GM12878 (cell line): ENCODE data around the gene BRAF. TPM values are rescaled to one million over a fixed set of nuclear protein-coding genes. Genes with fewer than 3 reads are reported as not detected.

ENCODE experiments used
- ATAC-seq: fragments of 200-7000 bp; cut with Tn5 transposase; 3 replicates; pipeline ENCODE4 v1.9.1; 2020; ENCODE audit warnings: mild to moderate bottlenecking, moderate library complexity
- BruUV-seq: library from RNA; stranded (reverse); fragments of 400-500 nt; replicated peaks from 2 replicates; lab custom pipeline; 2021; lab: Mats Ljungman, UMichigan
- CTCF ChIA-PET: fragments of 300-600 bp; sonication (Branson Sonifier 250); formaldehyde crosslinking; extraction: SDS; loops from one replicate; lab custom pipeline; 2021; ENCODE audit warnings: inconsistent platforms; lab: Yijun Ruan, JAX
- POLR2A ChIA-PET: fragments of 350-600 bp; formaldehyde crosslinking; extraction: SDS; loops from one replicate; lab custom pipeline; 2021; ENCODE audit warnings: inconsistent platforms; lab: Charles Lee
- RAD21 ChIA-PET: fragments of 300-600 bp; sonication (Branson Sonifier 250); formaldehyde crosslinking; loops from one replicate; lab custom pipeline; 2023; ENCODE audit warnings: antibody characterized with exemption; ENCODE audit not compliant: unreplicated experiment; lab: Charles Lee
- SMC1A ChIA-PET: fragments of 300-600 bp; sonication (Branson Sonifier 250); formaldehyde crosslinking; loops from one replicate; lab custom pipeline; 2023; ENCODE audit not compliant: unreplicated experiment, uncharacterized antibody; lab: Charles Lee
- DNase-seq: peaks from one replicate; pipeline ENCODE4 v3.0.0-alpha.2; 2011; ENCODE audit warnings: low read depth, low spot score
- FAIRE-seq: peaks from 3 replicates; lab custom pipeline; 2011; peaks lifted over from hg19 to GRCh38; lab: Jason Lieb, UNC
- H2AFZ ChIP-seq: 2 replicates; pipeline ENCODE4 v1.6.0; 2011; ENCODE audit warnings: low read depth, low read length, control low read depth; ENCODE audit not compliant: control insufficient read depth
- H3K27ac ChIP-seq: 2 replicates; pipeline ENCODE4 v1.5.1; 2011; ENCODE audit warnings: control low read depth; ENCODE audit not compliant: control insufficient read depth, insufficient read depth
- H3K27me3 ChIP-seq, 2 experiments: replicated peaks in 1 of 2; 2 replicates each; pipeline versions ENCODE4 v1.6.0 to v1.6.1; 2011; ENCODE audit warnings: low read length in 1 of 2; ENCODE audit not compliant: control insufficient read depth in 2 of 2, insufficient read depth in 2 of 2
- H3K36me3 ChIP-seq, 2 experiments: 2 replicates each; pipeline ENCODE4 v1.5.1; 2011; ENCODE audit warnings: low read length in 1 of 2; ENCODE audit not compliant: control insufficient read depth in 2 of 2, insufficient read depth in 2 of 2
- H3K4me1 ChIP-seq: 2 replicates; pipeline ENCODE4 v1.6.1; 2011; ENCODE audit warnings: mild to moderate bottlenecking, low read length, moderate library complexity, mixed read lengths; ENCODE audit not compliant: control insufficient read depth, insufficient read depth
- H3K4me2 ChIP-seq: 2 replicates; pipeline ENCODE4 v1.6.0; 2011; ENCODE audit warnings: control low read depth; ENCODE audit not compliant: control insufficient read depth, insufficient read depth
- H3K4me3 ChIP-seq: fragments of 200-600 bp; sonication (generic); 2 replicates; pipeline ENCODE4 v1.5.1; 2016
- H3K79me2 ChIP-seq: 2 replicates; pipeline ENCODE4 v1.6.0; 2011; ENCODE audit warnings: low read length; ENCODE audit not compliant: control insufficient read depth, insufficient read depth
- H3K9ac ChIP-seq: 2 replicates; pipeline ENCODE4 v1.8.0; 2011; ENCODE audit warnings: low read length, control low read depth, mixed read lengths; ENCODE audit not compliant: control insufficient read depth, insufficient read depth
- H3K9me3 ChIP-seq: replicated peaks from 3 replicates; pipeline ENCODE4 v1.5.1; 2011; ENCODE audit warnings: mild to moderate bottlenecking, low read length; ENCODE audit not compliant: control insufficient read depth, insufficient read depth
- H4K20me1 ChIP-seq: 2 replicates; pipeline ENCODE4 v1.6.0; 2011; ENCODE audit not compliant: control insufficient read depth, insufficient read depth
- ATF7 ChIP-seq: fragments of 450-650 bp; IDR thresholded peaks from 2 replicates; pipeline ENCODE4 v1.6.1; 2016; ENCODE audit warnings: low read depth, mild to moderate bottlenecking
- CBFB ChIP-seq: IDR thresholded peaks from 2 replicates; pipeline ENCODE4 v1.6.1; 2016; ENCODE audit warnings: antibody characterized with exemption, low read depth
- CUX1 ChIP-seq: IDR thresholded peaks from 2 replicates; pipeline ENCODE4 v1.6.1; 2012; ENCODE audit warnings: improper control_type of control experiment, low read depth, low read length; ENCODE audit not compliant: insufficient replicate concordance
- FOS ChIP-seq: IDR thresholded peaks from 3 replicates; pipeline ENCODE4 v1.6.1; 2011; ENCODE audit warnings: borderline replicate concordance; ENCODE audit not compliant: insufficient read length; ENCODE audit errors: extremely low read depth
- IKZF2 ChIP-seq, 2 experiments: fragments of 450-650 bp; IDR thresholded peaks; 2 replicates each; pipeline ENCODE4 v1.6.1; 2017; ENCODE audit warnings: mild to moderate bottlenecking in 2 of 2, moderate library complexity in 2 of 2
- IRF5 ChIP-seq: fragments of 450-650 bp; IDR thresholded peaks from 2 replicates; pipeline ENCODE4 v1.6.1; 2017; ENCODE audit warnings: borderline replicate concordance
- KAT2A ChIP-seq: conservative IDR thresholded peaks from 2 replicates; pipeline ENCODE4 v1.6.1; 2011; ENCODE audit warnings: low read depth, low read length; ENCODE audit not compliant: control insufficient read depth
- MXI1 ChIP-seq: fragments of 150-350 bp; IDR thresholded peaks from 2 replicates; pipeline ENCODE4 v1.6.1; 2011; ENCODE audit warnings: low read depth, mild to moderate bottlenecking, inconsistent platforms, low read length, improper control_type of control experiment
- RBBP5 ChIP-seq: fragments of 200-600 bp; sonication (generic); conservative IDR thresholded peaks from 2 replicates; pipeline ENCODE4 v1.6.1; 2016
- SIX5 ChIP-seq: IDR thresholded peaks from 2 replicates; pipeline ENCODE4 v1.6.1; 2011; ENCODE audit warnings: mild to moderate bottlenecking, low read depth, low read length, moderate library complexity; ENCODE audit not compliant: severe bottlenecking
- SPI1 ChIP-seq: IDR thresholded peaks from 2 replicates; pipeline ENCODE4 v1.6.1; 2011; ENCODE audit warnings: low read depth, mild to moderate bottlenecking, low read length, moderate library complexity, borderline replicate concordance; ENCODE audit not compliant: insufficient read depth
- STAT1 ChIP-seq: fragments of 450-650 bp; conservative IDR thresholded peaks from 2 replicates; pipeline ENCODE4 v1.6.1; 2014; ENCODE audit warnings: antibody characterized with exemption, mild to moderate bottlenecking
- YBX1 ChIP-seq: fragments of 450-650 bp; IDR thresholded peaks from 2 replicates; pipeline ENCODE4 v1.6.1; 2016; ENCODE audit warnings: antibody characterized with exemption
- ZBTB40 ChIP-seq: fragments of 450-650 bp; IDR thresholded peaks from 2 replicates; pipeline ENCODE4 v1.6.1; 2016; ENCODE audit warnings: mild to moderate bottlenecking, moderate library complexity, borderline replicate concordance
- ZNF24 ChIP-seq: fragments of 450-650 bp; IDR thresholded peaks from 2 replicates; pipeline ENCODE4 v1.6.1; 2017; ENCODE audit warnings: antibody characterized with exemption, mild to moderate bottlenecking
- WGBS: methylation state at CpG from one replicate; pipeline ENCODE4 v1.1.6; 2016; ENCODE audit warnings: low lambda C conversion rate; ENCODE audit not compliant: insufficient replicate concordance, insufficient coverage; ENCODE audit errors: missing lambda C conversion rate; 5-methylcytosine and 5-hydroxymethylcytosine counted together
- in situ Hi-C: fragments of 300-500 bp; cut with MboI; formaldehyde crosslinking; loops from 9 replicates; pipeline ENCODE4 v1.14.3; 2018; ENCODE audit warnings: mixed read lengths
- intact Hi-C: fragments of 100-400 bp; cut with micrococcal nuclease; formaldehyde crosslinking; loops from one replicate; pipeline ENCODE4 v1.14.2; 2022; ENCODE audit not compliant: unreplicated experiment
- polyA plus RNA-seq, 11 experiments: library from polyadenylated mRNA; depleted of rRNA in 4 of 11; unstranded in 6 of 11; stranded (reverse) in 5 of 11; fragments of >200 nt; fragmentation: Nextera tagmentation in 4 of 11; fragmentation: Illumina TruSeq in 1 of 11; extraction: Ambion mirVana in 4 of 11; extraction: Trizol in 1 of 11; gene quantifications; 1 replicate in 1 of 11; 2 replicates in 10 of 11; pipeline versions ENCODE4 v1.2.1 to v1.2.3, GENCODE V29; 2011 to 2016; ENCODE audit warnings: inconsistent platforms in 2 of 11, missing spikeins in 2 of 11, low read depth in 1 of 11
- total RNA-seq, 4 experiments: library from RNA; depleted of rRNA in 3 of 4; stranded (reverse); fragments of >200 nt in 3 of 4; fragmentation: Illumina TruSeq in 1 of 4; extraction: Trizol in 1 of 4; gene quantifications; 2 replicates each; pipeline versions ENCODE4 v1.2.1 to v1.2.3, GENCODE V29; 2013 to 2021

The BRAF gene
- total and polyA plus RNA-seq, 10 of the 15 experiments (the other 5 are each of a cell fraction or from before 2014, with no cell fraction given), result 2.6 to 31.0 (median 10.6) TPM

GRCh38 chr7:140828741-140829140, 96.0 kb downstream of the BRAF start:
- RAD21 ChIA-PET, result interaction anchor here (0.7 kb wide), 1 partner anchor 868 kb away, joined by 3 read pairs; no protein-coding TSS in a partner anchor
- H3K27ac ChIP-seq, result no peak overlapping the region
- H3K27me3 ChIP-seq, result no peaks in the 10 kb centered on the region
- POLR2A ChIA-PET, result interaction anchor here (0.7 kb wide), 1 partner anchor 20 kb away, joined by 3 read pairs; no protein-coding TSS in a partner anchor
- SMC1A ChIA-PET, result interaction anchor here (1.9 kb wide), 1 partner anchor 15 kb away, joined by 5 read pairs; no protein-coding TSS in a partner anchor
- H3K9ac ChIP-seq, result no peak overlapping the region
- in situ Hi-C loops (no loop called here), intact Hi-C loops (no loop called here)
- CTCF ChIA-PET, result interaction anchor here (1.0 to 1.5 kb wide), 3 partner anchors 18 to 705 kb away, joined by 3 to 4 read pairs (median 3); no protein-coding TSS in a partner anchor
- no peak for FAIRE-seq
- no peak for ATAC-seq
- H3K79me2 ChIP-seq, result no peaks in the 10 kb centered on the region
- no peaks in the 10 kb centered on the region for H3K9me3 ChIP-seq
- no peaks in the 10 kb centered on the region for H4K20me1 ChIP-seq
- no peaks in the 10 kb centered on the region for H3K36me3 ChIP-seq
- WGBS, result 100% methylated on average over 1 of the region's 1 CpG
- no peak overlapping the region for H3K4me2 ChIP-seq
- no peaks in the 10 kb centered on the region for H3K4me1 ChIP-seq
- no peak for DNase-seq
- no peak overlapping the region for H3K4me3 ChIP-seq
- no peak overlapping the region for H2AFZ ChIP-seq
- no TSS peak for BruUV-seq
- no peak for TF ChIP-seq STAT1
- no peak for TF ChIP-seq IKZF2 (IDR thresholded peaks at IDR 0.05)
- TF ChIP-seq CUX1, result no peak
- TF ChIP-seq RBBP5, result no peak
- TF ChIP-seq ZNF24, result no peak
- TF ChIP-seq SIX5, result no peak
- no peak for TF ChIP-seq MXI1
- TF ChIP-seq CBFB, result no peak
- no peak for TF ChIP-seq KAT2A
- TF ChIP-seq SPI1, result no peak
- no peak for TF ChIP-seq FOS
- no peak for TF ChIP-seq ATF7
- no peak for TF ChIP-seq IRF5
- TF ChIP-seq ZBTB40, result no peak
- TF ChIP-seq YBX1, result no peak
